ENCODE results near the gene CBX1. TPM values are rescaled to one million over a fixed set of nuclear protein-coding genes. Genes with fewer than 3 reads are reported as not detected.
A peak's percentile ranks its signal among the peaks of the same experiment; 100 is the strongest.

CBX1 gene
- total RNA-seq, 2 donors from 2014 or later = 173 to 230 TPM

GRCh38 chr17:48102043-48102750, 919 bp upstream of the CBX1 start:
- Mint-ChIP-seq H3K9me3 (no peaks in the 10 kb centered on the region), H3K4me1 (peaks cover 3% of the 10 kb centered on the region), H3K36me3 (ENCODE audit: low read depth) (peaks cover 10% of the 10 kb centered on the region), H3K27me3 (ENCODE audit: insufficient read depth) (peaks cover 18% of the 10 kb centered on the region), H3K27ac (peak overlapping the region; percentile 74), H3K4me3 (peak overlapping the region; percentile 100)
- WGBS, 2 experiments (ENCODE audit: insufficient coverage in 1 of 2, insufficient read length in 1 of 2) = 91 to 92% methylated on average over 8 to 19 of the region's 19 CpGs
- Histone ChIP-seq H3K9me3 (ENCODE audit: control insufficient read depth, low read length) (no peaks in the 10 kb centered on the region), H3K27me3 (ENCODE audit: control insufficient read depth, insufficient read depth, low read length, poor library complexity, severe bottlenecking) (no peaks in the 10 kb centered on the region), H3K4me1 (ENCODE audit: control insufficient read depth, insufficient read depth, low read length) (no peaks in the 10 kb centered on the region), H3K27ac (ENCODE audit: low read depth, low read length) (no peak overlapping the region), H3K4me3 (ENCODE audit: low read length) (no peak overlapping the region), H3K36me3 (ENCODE audit: control insufficient read depth, insufficient read depth, low read length) (peaks cover 9% of the 10 kb centered on the region), H3K9ac (ENCODE audit: extremely low read depth, low read length, poor library complexity, severe bottlenecking) (no peak overlapping the region)
- no peak for DNase-seq
- TF ChIP-seq CTCF (conservative IDR thresholded peaks at IDR 0.05) = no peak

- H3K36me3 Mint-ChIP-seq (ENCODE audit: low read depth) = peaks cover 16% of the 10 kb centered on the region
- TF ChIP-seq CTCF (conservative IDR thresholded peaks at IDR 0.05) = no peak
- H3K4me1 Mint-ChIP-seq = peaks cover 3% of the 10 kb centered on the region
Observed at GRCh38 chr17:48100591-48101011, 677 bp downstream of the CBX1 start.

GRCh38 chr17:48100160-48100559, 1.1 kb downstream of the CBX1 start:
- Mint-ChIP-seq H3K27me3 (ENCODE audit: insufficient read depth) (peaks cover 12% of the 10 kb centered on the region), H3K9me3 (no peaks in the 10 kb centered on the region), H3K36me3 (ENCODE audit: low read depth) (peaks cover 19% of the 10 kb centered on the region), H3K4me1 (peaks cover 3% of the 10 kb centered on the region), H3K4me3 (peak overlapping the region; percentile 100), H3K27ac (peak overlapping the region; percentile 74)
- no peak for TF ChIP-seq CTCF (conservative IDR thresholded peaks at IDR 0.05)
- Histone ChIP-seq H3K4me1 (ENCODE audit: control insufficient read depth, insufficient read depth, low read length) (no peaks in the 10 kb centered on the region), H3K4me3 (ENCODE audit: low read length) (peak overlapping the region; percentile 89), H3K9ac (ENCODE audit: extremely low read depth, low read length, poor library complexity, severe bottlenecking) (peak overlapping the region; percentile 80), H3K9me3 (ENCODE audit: control insufficient read depth, low read length) (no peaks in the 10 kb centered on the region), H3K27ac (ENCODE audit: low read depth, low read length) (no peak overlapping the region), H3K27me3 (ENCODE audit: control insufficient read depth, insufficient read depth, low read length, poor library complexity, severe bottlenecking) (no peaks in the 10 kb centered on the region), H3K36me3 (ENCODE audit: control insufficient read depth, insufficient read depth, low read length) (peaks cover 18% of the 10 kb centered on the region)
- WGBS, 2 experiments (ENCODE audit: insufficient coverage in 1 of 2, insufficient read length in 1 of 2) = 17 to 21% methylated on average over 9 to 10 of the region's 10 CpGs
- no peak for DNase-seq

More at GRCh38 chr17:48100591-48101011, 677 bp downstream of the CBX1 start:
- H3K27me3 ChIP-seq (ENCODE audit: control insufficient read depth, insufficient read depth, low read length, poor library complexity, severe bottlenecking) = no peaks in the 10 kb centered on the region
- Mint-ChIP-seq H3K27ac (peak overlapping the region; percentile 74), H3K4me3 (peak overlapping the region; percentile 100), H3K9me3 (no peaks in the 10 kb centered on the region), H3K27me3 (ENCODE audit: insufficient read depth) (peaks cover 14% of the 10 kb centered on the region)
- peak; percentile 94 for DNase-seq
- H3K9me3 ChIP-seq (ENCODE audit: control insufficient read depth, low read length) = no peaks in the 10 kb centered on the region
- H3K27ac ChIP-seq (ENCODE audit: low read depth, low read length) = peak overlapping the region; percentile 97
- H3K4me3 ChIP-seq (ENCODE audit: low read length) = peak overlapping the region; percentile 89
- H3K4me1 ChIP-seq (ENCODE audit: control insufficient read depth, insufficient read depth, low read length) = no peaks in the 10 kb centered on the region
- peak overlapping the region; percentile 80 for H3K9ac ChIP-seq (ENCODE audit: extremely low read depth, low read length, poor library complexity, severe bottlenecking)
- H3K36me3 ChIP-seq (ENCODE audit: control insufficient read depth, insufficient read depth, low read length) = peaks cover 16% of the 10 kb centered on the region
- 0 to 1% methylated on average over 8 to 23 of the region's 23 CpGs for WGBS, 2 experiments (ENCODE audit: insufficient coverage in 1 of 2, insufficient read length in 1 of 2)
